ENCODE data around the gene PRDM16.

PRDM16 gene

DNA sequence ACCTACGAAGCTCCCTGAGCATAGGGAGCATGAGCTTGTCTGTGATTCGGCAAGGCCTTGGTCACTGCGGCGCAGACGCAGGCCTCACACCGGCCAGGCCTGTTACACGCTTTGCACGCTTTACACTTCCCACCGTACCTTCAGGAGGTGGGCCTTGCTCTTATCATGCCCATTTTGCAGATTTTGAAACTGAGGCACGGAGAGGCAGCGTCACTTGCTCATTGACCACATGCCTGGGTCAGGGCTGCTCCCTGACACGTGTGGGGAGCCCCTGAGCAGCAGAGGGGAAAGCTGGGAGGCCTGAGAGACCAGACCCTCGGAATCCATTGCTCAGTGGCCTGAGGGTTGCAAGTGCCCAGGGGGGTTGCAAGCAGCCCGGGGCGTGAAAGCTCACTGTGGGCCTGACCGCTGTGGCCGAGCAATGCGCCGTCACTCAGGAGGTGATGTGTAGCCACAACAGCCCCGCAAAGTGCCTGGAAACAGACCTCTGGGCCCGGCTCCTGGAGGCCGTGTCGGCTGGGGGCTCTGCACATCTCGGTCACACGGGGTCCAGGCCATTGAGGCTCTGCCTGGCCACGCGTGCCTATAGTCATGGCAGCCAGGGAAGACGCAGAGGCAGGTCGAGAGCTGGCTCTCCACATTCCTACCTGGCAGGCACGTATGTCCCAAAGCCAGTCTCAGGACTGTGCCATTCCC is 392.4 kb downstream of the PRDM16 start:
- DNase-seq: no peak

- DNase-seq: no peak
Observed at GRCh38 chr1:3461934-3462275, 392.9 kb downstream of the PRDM16 start.

DNA sequence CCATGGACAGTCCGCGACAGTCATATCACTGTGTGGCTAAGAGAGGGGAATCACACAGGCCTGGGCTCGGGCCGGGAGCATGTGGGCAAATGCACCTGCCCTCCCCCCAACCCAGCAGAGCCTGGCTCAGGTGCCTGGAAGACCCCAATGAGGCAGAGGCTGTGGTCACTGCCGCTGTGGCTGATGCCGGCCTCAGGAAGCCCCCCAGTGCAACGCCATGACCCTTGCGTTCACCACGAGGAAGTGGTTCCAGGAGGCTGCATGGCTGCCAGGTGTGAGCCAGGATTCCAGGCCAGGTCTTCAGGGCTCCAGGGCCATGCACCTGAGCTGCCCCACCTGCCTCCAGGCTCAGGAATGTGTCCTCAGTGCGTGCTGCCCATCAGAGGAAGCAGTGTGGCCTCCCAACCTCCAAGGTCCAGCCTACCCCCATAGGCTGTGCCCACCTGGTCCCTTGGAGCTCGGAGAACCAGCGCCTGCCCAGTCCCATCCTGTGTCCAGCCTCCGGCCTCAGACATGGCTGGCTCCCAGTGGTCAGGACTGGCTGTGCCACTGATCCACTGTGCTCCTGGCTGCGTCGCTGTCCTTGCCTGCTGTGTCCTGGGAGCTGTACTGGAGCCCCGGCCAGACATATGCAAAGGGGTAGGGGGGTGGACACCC is 393.5 kb downstream of the PRDM16 start:
- no peak for DNase-seq

DNA sequence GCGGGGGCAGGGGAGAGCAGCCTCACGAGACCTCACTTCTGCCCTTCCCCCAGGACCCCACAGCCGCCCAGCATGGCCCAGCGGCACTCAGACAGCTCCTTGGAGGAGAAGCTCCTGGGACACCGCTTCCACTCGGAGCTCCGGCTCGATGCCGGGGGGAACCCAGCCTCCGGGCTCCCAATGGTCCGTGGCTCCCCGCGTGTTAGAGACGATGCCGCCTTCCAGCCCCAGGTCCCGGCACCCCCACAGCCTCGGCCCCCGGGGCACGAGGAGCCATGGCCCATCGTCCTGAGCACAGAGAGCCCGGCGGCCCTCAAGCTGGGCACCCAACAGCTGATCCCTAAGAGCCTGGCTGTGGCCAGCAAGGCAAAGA is 394.0 kb downstream of the PRDM16 start:
- DNase-seq: no peak

GRCh38 chr1:3463408-3463863 is 394.4 kb downstream of the PRDM16 start:
- no peak for DNase-seq

- DNase-seq: no peak
Observed at GRCh38 chr1:3463891-3464648, 395.1 kb downstream of the PRDM16 start.

DNA sequence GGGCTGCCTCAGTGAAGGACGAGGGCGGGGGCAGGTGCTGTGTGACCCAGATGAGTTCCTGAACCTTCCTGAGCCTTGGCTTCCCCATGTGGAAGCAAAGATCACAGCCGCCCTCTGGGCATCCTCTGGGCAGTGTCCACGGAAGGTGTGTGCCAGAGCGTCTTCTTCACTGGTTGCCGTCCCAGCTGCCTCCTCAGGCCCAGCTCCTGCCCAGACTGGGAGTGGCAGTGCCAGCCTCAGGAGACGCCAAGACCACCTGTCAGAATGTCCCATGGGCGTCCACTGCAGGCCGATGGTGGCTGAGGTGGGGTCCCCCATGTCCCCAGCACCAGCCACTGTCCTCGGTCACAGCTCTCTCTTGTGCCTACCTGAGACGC is 395.6 kb downstream of the PRDM16 start:
- DNase-seq: no peak

DNA sequence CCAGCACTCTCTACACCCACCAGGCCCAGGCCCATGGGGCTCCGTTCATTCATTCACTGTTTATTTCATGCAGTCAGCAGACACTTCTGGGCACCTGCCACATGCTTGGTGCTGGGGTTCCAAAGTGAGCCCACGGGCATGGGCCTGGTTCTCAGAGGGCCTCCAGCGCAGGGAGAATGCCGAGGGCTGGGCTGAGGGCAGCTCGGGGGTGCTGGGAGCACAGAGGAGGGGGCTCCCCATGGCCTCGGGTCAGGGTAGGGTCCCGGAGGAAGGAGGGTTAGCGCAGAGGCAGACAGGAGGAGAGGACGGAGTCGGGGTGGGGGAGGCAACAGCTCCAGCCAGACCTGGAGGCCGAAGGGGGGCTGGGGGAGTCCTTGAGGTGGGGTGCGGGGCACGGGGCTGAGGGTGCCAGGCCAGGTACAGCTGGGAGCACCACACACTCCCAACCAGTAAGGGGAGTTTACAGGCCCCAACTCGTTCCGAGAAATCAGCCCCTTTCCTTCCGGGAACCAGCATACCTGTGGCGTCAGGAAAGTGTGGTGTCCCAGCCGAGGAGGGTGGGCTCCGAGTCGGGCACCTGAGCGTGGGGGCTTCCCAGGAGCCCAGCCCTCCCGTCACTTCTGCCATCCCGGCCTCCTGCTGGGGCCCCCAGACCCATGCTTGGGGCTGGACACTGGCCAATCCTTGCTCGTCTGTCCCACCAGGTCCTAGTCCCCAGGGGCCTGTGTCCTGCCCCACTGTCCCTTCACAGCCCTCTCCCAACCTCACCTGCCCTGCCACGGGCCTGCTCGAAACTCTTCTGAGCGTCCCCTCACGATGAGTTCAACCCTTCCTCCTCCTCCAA is 396.3 kb downstream of the PRDM16 start:
- no peak for DNase-seq

- no peak for DNase-seq
Observed at GRCh38 chr1:3465935-3466321, 396.9 kb downstream of the PRDM16 start.

DNA sequence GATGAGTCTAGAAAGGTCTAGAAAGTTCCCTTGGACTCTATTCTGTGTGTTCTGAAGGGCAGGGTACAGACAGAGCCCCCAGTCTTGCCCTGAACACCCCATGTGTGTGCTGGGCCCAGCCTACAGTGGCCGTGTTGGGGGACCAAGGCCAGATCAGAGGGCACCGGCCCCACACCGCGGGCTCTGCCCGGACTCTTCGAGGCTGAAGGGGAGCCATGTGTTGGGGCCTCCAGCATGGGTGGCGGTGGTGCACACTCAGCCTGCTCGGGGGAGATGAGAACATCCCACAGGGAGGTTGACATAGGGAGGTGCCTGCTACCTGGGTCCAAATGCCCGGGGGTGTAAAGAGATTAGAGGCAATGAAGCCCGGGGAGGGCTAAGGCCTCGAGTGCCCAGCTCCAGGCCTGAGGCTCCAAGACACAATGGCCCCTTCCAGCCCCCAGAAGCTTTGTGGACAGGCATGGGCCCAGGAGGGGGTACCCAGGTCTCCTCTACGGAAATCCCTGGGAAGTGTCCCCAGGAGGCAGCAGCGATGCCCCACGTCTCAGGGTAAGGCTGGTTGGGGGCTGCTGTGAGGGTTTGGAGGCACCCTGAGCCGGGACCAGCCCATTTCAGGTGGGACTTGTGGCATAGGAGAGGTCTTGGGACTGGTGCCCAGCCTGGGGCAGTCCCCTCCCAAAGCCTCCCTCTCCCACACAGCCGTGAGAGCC is 397.5 kb downstream of the PRDM16 start:
- DNase-seq: no peak

DNA sequence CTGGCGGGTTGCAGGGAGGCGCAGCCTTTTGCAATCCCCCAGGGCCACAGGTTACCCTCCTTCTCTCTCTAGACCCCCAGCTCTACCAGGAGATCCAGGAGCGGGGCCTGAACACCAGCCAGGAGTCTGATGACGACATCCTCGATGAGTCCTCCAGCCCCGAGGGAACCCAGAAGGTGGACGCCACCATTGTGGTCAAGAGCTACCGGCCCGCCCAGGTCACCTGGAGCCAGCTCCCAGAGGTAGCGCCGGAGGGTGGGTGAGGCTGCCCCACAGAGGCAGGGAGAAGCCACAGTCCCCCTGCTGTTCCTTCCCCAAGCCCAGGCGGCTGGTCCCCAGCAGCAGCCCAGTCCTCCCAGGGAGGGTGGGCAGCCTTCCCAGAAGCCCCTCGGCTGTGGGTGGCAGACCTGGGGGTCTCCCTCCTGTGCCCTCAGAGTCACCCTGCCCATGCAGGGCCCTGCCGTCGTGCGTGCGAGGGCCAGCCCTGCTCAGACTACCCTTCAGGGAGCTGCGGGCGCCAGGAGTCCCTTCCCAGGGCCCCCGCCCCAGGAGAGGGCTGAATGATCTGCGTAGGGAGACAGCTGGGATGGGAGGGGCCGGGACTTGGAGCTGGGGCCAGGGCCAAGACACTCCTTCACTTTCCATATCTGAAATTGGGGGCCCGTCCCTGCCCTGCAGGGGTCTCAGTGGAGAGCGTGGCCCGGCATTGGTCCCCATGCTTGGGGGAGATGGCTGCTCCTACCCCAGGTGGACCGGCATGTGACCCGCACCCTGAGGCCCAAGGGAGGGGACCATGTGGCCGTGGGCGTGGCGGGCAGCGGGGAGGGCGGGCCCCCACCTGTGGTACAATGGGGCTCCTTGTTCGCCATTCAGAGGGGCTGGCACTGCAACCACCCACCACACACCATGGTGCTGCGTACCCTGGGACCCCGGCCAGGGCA is 398.4 kb downstream of the PRDM16 start:
- DNase-seq: no peak

DNA sequence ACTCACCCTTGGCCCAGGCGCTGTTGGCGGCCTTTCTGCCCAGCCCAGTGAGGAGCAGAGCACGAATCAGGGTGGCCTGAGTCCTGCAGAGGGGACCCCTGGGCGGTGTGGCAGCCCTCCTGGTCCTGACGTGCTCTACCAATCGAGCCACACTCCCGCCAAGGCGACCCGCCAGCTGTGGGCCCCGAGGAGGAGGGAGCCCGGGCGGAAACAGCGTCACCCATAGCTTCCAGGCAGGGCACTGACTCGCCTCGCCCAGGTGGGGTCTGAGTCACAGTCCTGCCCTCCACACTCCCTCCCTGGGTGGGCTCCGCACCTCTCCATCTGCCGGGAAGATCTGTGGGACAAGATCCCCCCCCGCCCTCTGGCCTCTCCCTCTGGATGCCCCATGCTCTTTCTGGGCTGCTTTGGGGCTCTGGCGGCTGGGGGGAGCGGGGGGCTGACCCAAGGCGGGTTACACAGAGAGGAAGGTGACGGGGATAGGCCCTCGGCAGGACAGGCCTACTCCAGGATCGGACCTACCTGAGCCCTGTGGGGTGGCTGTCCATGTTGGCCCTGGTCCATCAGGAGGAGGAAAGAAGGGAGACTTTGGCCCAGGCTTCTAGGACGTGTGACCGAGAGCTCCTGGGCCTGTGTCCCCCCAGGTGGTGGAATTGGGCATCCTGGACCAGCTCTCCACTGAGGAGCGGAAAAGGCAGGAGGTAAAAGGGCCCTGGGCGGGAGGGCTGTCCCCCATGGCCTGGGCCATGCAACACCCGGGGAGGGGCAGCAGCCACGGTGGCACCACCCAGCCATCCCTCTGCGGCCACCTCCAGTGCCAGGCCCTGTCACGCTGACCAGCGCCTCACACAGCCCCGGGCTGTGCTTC is 399.5 kb downstream of the PRDM16 start:
- no peak for DNase-seq

DNA sequence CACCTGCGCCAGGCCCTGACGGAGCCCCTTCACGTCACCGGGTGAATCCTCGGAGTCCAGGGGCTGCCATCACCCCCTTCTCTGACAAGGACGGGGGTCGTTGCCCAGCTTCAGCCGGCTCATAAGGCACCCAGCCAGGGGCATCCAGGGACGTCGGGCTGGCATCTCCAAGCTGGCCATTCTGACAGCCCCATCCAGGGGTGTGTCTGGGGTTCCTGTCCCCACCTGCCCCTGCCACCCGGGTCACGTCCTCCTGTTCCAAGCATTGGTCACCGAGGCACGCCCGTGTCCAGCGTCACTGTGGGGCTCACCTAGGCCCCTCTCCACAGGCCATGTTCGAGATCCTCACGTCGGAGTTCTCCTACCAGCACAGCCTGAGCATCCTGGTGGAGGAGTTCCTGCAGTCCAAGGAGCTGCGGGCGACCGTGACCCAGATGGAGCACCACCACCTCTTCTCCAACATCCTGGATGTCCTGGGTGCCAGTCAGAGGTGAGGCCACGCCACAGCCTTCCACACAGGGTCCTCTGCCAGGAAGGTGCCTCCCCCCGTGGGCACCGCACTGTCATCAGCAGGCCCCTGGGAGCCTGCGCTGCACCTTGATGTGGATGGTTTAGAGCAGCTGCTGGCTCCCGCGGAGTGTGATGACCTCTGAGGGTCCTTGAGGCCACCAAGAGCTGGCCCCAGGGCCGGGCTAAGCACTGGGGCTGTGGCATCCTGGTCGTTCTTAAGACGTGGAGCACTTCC is 400.3 kb downstream of the PRDM16 start:
- no peak for DNase-seq

DNA sequence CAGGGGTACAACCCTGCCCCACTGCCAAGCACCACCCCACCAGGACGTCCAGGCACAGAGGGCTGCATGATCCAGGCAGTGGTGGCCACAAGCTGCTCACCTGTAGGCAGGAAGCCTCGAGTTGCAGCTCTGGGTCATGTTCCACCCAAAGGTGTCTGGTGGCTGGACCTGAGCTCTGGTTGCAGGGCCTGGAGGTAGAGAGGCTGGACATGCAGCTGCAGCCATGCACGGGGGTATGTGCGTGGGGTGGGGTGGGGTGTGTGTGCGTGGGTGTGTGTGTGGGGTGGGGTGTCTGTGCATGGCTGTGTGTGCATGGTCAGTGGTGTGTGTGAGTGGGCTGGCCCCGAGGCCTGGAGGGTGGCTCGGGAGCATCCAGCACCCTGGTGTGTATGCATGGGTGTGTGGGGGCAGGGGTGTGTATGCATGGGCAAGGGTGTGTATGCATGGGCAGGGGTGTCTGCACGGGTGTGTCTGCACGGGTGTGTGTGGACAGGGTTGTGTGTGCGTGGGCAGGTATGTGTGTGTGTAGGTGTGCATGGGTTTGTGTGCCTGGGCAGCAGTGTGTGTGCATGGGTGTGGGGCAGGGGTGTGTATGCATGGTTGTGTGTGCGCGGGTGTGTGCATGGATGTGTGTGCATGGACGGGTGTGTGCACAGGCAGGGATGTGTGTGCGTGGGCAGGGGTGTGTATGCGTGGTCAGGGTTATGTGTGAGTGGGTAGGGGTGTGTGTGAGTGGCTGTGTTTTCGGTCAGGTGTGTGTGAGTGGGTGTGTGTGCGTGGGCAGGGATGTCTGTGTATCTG is 401.0 kb downstream of the PRDM16 start:
- DNase-seq: no peak

DNA sequence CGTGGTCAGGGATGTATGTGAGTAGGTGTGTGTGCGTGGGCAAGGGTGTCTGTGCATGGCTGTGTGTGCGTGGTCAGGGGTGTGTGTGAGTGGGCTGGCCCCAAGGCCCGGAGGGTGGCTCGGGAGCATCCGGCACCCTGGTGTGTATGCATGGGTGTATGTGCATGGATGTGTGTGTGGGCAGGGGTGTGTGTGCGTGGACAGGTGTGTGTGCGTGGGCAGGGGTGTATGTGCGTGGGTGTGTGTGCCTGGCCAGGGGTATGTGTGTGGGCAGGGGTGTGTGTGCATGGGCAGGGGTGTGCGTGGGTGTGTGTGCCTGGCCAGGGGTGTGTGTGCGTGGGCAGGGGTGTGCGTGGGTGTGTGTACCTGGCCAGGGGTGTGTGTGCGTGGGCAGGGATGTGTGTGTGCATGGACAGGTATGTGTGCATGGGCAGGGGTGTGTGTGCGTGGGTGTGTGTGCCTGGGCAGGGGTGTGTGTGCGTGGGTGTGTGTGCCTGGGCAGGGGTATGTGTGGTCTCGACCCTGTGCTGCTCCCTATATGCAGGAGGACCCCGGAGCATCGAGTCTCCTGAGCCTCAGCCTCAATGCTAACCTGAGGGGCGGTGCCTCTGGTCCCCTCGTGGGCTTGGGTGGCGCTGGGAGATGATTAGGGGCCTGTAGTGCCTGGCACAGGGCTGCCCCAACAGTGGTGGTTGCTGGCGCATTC is 401.8 kb downstream of the PRDM16 start:
- DNase-seq: no peak

GRCh38 chr1:3471356-3472087 is 402.5 kb downstream of the PRDM16 start:
- DNase-seq: no peak

DNA sequence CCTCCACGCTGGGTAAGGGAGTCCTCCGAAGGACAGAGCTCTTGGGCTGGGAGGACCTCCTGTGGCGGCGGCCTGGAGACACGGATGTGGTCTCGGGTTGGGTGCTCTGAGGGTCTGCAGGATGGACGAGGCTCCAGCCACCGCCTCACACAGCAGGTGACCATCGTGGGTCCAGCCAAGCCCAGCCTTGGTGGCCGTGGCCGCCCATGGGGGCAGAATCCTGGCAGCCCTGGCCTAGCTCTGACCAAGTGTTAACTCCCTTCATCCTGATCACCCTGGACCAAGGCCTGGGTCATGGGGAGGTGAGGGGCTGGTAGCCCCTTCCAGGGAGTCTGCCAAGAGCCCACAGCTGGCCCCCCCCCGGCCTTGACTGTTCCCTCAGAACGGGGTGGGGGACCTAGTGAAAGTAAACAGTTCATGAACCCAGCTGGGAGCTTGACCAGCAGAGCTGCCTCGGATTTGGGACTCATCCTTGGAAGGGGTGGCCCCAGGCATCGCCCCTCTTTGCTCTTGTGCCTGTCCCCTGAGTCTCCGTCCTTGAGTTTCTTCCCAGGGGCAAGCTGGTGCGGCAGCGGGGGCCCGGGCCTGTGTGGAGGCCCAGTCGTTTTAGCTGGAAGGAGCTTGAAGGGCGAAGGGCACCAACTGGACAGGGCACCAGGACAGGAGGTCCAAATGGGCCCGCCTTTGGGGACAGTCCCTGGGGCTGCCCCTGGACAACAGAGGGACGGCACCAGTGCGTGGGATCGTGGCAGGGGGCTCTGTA is 403.3 kb downstream of the PRDM16 start:
- no peak for DNase-seq

Measured in CD4-positive, alpha-beta T cell treated with Interleukin-12 subunit alpha and Interleukin-12 subunit beta, for 1 hour (primary cell).